ENCODE measurements around the gene NEU1.
"Not testable (repeated sequence)": the region's sequence is repeated elsewhere in the genome, so short reads cannot be mapped to it uniquely, and the experiment has no call there.

NEU1 gene

DNA sequence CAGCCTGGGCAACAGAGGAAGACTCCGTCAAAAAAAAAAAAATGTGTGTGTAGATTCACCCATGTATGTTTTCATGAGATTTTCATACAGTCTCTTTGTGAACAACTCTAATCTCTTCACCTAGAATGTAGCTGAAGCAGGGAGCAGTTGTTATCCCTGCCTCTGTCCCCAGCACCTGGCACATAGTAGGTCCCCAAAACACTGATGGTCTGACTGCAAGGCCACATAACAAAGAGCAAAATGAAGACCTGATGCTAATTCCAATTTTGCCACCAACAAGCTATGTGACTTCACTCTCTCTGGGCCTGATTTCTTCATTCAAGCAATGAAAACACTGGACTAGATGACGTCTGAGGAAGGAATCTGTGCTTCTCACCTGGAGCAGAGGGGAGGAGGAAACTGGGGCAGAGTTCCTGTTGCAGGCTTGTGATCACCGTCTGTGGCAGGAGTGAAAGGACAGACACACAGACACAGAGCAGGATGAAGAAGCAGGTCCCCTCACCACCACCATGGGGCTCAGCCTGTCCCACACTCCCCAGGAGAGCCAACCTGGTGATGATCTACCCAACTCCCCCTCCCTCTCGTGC, 11.6 kb upstream of the NEU1 start:
- no peak for DNase-seq (ENCODE audit: low spot score)

GRCh38 chr6:31871046-31871659, 8.5 kb upstream of the NEU1 start:
- DNase-seq (ENCODE audit: low spot score) = no peak

GRCh38 chr6:31870385-31870921, 7.8 kb upstream of the NEU1 start:
- DNase-seq (ENCODE audit: low spot score) = no peak

- no peak for DNase-seq (ENCODE audit: low spot score)
Observed at GRCh38 chr6:31869343-31869742, 6.7 kb upstream of the NEU1 start.

- not testable (repeated sequence) for DNase-seq (ENCODE audit: low spot score)
Observed at GRCh38 chr6:31868658-31868971, 6.0 kb upstream of the NEU1 start.

GRCh38 chr6:31865205-31866118, 2.8 kb upstream of the NEU1 start:
- DNase-seq (ENCODE audit: low spot score) = no peak

GRCh38 chr6:31864818-31865204, 2.2 kb upstream of the NEU1 start:
- DNase-seq (ENCODE audit: low spot score) = no peak

GRCh38 chr6:31864123-31864562, 1.5 kb upstream of the NEU1 start:
- DNase-seq (ENCODE audit: low spot score) = not testable (repeated sequence)

DNA sequence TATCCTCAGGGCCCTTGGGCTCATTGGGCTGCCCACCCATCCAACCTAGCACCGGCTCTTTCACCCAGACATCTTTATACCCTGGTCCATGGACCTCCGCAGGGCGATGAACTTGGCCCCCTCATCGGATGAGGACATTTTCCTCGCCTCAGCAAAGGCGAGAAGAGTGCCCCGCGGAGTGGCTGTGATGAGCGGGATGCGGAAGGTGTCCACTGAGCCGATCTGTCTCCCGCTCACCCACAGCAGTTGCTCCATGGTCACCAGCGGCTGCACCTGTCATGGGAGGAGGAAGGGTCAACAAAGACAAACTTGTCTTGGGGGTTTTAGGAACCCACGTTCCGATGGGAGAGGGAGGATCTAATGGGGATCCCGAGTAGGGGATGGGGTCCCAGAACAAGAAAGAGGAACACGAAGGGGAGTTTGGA, 690 bp downstream of the NEU1 start:
- DNase-seq (ENCODE audit: low spot score) = no peak

GRCh38 chr6:31861150-31861549, 1.5 kb downstream of the NEU1 start:
- no peak for DNase-seq (ENCODE audit: low spot score)

DNA sequence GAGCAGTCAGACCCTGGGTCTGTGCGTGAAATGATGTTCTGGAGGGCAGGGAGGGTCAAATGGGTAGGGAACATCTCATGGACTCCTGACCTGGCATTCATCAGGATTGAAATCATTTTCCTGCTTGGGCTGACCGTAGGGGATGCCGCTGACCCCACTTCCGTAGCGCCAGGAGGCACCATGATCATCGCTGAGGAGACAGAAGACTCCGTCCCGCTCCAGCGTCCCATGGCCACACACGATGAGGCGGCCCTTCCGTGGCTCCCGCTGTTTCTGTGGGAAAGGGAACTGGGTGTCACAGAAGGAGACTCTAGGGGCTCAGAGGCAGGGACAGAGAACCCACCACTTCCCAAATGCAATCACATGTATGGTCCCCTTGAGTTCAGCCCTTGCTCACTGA, 2.3 kb downstream of the NEU1 start:
- DNase-seq (ENCODE audit: low spot score) = no peak

DNA sequence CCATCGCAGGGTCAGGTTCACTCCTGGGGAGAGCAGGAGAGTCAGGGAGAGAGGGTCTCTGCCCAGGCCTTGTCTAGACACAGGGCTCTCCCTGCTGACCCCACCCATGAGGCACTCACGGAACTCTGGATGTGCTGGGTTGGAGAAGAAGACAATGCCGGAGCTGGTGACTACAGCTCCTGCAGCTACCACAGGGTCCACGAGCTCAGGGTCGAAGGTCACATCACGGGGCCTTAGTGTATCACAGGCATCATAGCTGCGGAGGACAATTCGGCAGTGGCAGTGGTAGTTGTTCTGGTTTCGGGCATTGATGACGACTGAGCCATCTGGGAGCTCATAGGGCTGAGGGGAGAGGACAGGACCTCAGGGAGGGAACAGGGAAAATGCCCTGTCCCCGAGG, 2.7 kb downstream of the NEU1 start:
- DNase-seq (ENCODE audit: low spot score) = no peak

DNA sequence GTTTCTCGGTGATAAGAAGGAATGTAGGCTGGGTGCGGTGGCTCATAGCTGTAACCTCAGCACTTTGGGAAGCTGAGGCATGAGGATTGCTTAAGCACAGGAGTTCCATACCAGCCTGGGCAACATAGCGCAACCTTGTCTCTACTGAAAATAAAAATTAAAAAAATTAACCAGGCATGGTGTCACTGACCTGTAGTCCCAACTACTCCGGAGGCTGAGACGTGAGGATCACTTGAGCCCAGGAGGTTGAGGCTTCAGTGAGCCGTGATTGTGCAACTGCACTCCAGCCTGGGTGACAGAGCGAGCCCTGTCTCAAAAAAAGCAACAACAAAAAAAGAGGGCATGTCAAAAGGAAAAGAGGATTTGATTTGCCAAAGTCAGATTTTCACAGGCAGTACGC, 3.9 kb downstream of the NEU1 start:
- DNase-seq (ENCODE audit: low spot score) = no peak

GRCh38 chr6:31857774-31858173, 4.8 kb downstream of the NEU1 start:
- not testable (repeated sequence) for DNase-seq (ENCODE audit: low spot score)

GRCh38 chr6:31851980-31852718, 10.5 kb downstream of the NEU1 start:
- not testable (repeated sequence) for DNase-seq (ENCODE audit: low spot score)

DNA sequence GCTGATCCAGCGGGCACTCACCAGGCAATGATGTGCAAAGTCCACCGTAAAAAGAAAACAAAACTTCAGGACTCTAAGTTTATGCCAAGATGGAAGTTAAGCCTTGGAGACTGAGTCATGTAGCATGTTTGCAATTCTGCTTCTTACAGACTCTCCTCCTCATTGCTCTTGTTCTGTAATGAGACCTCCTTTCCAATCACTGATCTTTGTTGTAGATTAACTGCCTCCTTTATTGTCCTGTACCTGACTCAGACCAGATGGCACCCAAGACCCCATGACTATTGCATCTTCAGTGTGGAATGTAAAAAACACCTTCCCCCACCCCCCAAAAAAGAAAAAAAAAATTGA, 11.2 kb downstream of the NEU1 start:
- no peak for DNase-seq (ENCODE audit: low spot score)

GRCh38 chr6:31850765-31851484, 11.7 kb downstream of the NEU1 start:
- DNase-seq (ENCODE audit: low spot score) = no peak

- DNase-seq (ENCODE audit: low spot score) = no peak
Observed at GRCh38 chr6:31847276-31847978, 15.2 kb downstream of the NEU1 start.

DNA sequence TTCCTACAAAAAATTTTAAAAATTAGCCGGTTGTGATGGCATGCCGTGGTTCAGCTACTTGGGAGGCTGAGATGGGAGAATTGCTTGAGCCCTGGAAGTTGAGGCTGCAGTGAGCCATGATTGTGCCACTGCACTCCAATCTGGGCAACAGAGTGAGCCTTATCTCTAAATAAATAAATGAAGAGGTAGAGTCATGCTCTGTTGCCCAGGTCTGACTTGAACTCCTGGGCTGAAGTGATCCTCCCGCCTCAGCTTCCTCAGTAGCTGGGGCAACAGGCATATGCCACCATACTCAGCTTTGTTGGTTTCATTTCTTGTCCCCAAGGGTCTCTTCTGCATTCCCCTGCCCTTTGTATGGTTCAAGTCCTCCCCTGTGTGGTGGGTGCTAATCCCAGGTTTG, 18.1 kb downstream of the NEU1 start:
- DNase-seq (ENCODE audit: low spot score) = no peak

- no peak for DNase-seq (ENCODE audit: low spot score)
Observed at GRCh38 chr6:31842053-31842452, 20.6 kb downstream of the NEU1 start.

DNA sequence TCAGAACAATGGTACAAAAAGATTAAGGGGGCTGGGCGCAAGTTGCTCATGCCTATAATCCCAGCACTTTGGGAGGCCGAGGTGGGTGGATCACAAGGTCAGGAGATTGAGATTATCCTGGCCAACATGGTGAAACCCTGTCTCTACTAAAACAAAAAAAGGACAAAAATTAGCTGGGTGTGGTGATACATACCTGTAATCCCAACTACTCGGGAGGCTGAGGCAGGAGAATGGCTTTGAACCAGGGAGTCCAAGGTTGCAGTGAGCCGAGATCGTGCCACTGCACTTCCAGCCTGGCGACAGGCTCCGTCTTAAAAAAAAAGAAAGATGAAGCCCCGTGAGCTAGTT, 22.9 kb downstream of the NEU1 start:
- DNase-seq (ENCODE audit: low spot score) = not testable (repeated sequence)

Measured in Ammon's horn (tissue), 1 donor.